ENCODE results near the gene CPNE4.

DNA sequence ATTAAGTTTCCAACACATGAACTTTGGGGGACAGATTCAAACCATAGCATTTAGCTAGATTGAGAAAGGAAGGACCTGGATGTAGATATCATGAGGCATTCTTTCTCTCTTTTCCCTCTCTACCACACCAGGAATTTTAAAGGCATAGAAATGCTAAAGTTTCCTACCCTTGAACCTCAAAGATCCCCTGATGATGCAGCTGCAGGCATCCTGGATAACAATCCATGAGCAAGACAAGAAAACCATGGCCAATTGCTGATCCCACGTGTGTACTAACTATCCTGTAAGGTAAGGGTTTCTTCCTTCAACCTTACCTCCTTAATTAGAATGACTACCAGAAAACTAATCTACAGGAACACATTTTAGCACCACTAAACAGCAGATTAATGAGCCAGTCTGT lies 36.8 kb downstream of the CPNE4 start:
- TF ChIP-seq, protein P1, sequence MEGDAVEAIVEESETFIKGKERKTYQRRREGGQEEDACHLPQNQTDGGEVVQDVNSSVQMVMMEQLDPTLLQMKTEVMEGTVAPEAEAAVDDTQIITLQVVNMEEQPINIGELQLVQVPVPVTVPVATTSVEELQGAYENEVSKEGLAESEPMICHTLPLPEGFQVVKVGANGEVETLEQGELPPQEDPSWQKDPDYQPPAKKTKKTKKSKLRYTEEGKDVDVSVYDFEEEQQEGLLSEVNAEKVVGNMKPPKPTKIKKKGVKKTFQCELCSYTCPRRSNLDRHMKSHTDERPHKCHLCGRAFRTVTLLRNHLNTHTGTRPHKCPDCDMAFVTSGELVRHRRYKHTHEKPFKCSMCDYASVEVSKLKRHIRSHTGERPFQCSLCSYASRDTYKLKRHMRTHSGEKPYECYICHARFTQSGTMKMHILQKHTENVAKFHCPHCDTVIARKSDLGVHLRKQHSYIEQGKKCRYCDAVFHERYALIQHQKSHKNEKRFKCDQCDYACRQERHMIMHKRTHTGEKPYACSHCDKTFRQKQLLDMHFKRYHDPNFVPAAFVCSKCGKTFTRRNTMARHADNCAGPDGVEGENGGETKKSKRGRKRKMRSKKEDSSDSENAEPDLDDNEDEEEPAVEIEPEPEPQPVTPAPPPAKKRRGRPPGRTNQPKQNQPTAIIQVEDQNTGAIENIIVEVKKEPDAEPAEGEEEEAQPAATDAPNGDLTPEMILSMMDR (IDR thresholded peaks at IDR 0.05) = no peak
- TF ChIP-seq POLR2A (IDR thresholded peaks at IDR 0.05) = no peak

Measured in vagina (tissue), 2 donors.